K562 (cell line): ENCODE results near the gene SERPINA9.

ENCODE experiments used
- MTA3 ChIP-seq: fragments of 450-650 bp; formaldehyde crosslinking; IDR thresholded peaks from 2 replicates; pipeline ENCODE4 v1.6.1; 2017; ENCODE audit warnings: mild to moderate bottlenecking, borderline replicate concordance
- PURB ChIP-seq: sonication (generic); formaldehyde crosslinking; IDR thresholded peaks from 2 replicates; pipeline ENCODE4 v1.9.0; 2021; ENCODE audit warnings: low read depth, mild to moderate bottlenecking, missing genetic modification reagents
- ZKSCAN8 ChIP-seq: fragments of 200-800 bp; sonication (Bioruptor generic); IDR thresholded peaks from 2 replicates; pipeline ENCODE4 v1.6.1; 2016; ENCODE audit warnings: missing genetic modification characterization, missing compliant biosample characterization
- ZSCAN32 ChIP-seq: fragments of 450-650 bp; formaldehyde crosslinking; IDR thresholded peaks from 2 replicates; pipeline ENCODE4 v1.4.0; 2020; ENCODE audit warnings: mild to moderate bottlenecking, moderate library complexity
- TF ChIP-seq, protein P1 (sequence below), 2 experiments: IDR thresholded peaks in 1 of 2; conservative IDR thresholded peaks in 1 of 2; 2 replicates each; pipeline ENCODE4 v1.6.1; 2016; ENCODE audit warnings: low read depth in 2 of 2, mild to moderate bottlenecking in 1 of 2, missing compliant biosample characterization in 1 of 2, missing genetic modification characterization in 1 of 2, moderate library complexity in 1 of 2

DNA sequence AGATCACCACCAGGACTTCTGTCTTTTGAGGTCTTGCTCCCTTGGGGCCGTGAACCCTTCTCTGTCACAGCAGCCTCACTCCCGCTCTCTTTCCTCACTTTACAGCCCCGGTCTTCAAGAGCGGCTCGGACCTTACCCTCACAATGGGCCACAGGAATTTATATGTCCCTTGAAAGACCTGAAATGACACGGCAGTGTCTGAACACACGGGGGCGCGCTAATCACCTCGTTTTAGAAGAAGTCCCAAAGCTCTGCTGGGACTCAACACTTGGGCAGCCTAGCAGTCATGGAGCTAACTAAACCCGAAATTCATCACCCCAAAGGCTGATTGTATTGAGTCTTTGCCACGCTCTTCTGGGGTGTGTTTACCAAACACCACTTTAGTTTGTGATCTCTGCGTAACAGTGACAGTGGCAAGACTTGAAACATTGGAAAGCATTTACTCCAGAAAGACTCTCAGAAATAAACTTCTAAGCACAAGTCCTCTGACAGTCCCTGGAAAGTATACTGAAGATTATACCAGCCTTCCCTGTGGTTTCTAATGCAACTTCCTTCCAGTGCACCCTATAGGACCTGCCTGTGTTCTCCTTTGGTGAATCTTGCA lies 52.4 kb downstream of the SERPINA9 start:
- TF ChIP-seq PURB (CRISPR knock-in tag) (no peak), ZSCAN32 (CRISPR knock-in tag) (no peak), MTA3 (no peak), ZKSCAN8 (CRISPR knock-in tag) (no peak)
- TF ChIP-seq, protein P1, sequence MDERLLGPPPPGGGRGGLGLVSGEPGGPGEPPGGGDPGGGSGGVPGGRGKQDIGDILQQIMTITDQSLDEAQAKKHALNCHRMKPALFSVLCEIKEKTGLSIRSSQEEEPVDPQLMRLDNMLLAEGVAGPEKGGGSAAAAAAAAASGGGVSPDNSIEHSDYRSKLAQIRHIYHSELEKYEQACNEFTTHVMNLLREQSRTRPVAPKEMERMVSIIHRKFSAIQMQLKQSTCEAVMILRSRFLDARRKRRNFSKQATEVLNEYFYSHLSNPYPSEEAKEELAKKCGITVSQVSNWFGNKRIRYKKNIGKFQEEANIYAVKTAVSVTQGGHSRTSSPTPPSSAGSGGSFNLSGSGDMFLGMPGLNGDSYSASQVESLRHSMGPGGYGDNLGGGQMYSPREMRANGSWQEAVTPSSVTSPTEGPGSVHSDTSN (CRISPR knock-in tag; IDR thresholded peaks at IDR 0.05; ENCODE audit: low read depth), result no peak
- TF ChIP-seq, protein P1 (tag; conservative IDR thresholded peaks at IDR 0.05; ENCODE audit: low read depth), result no peak
